MG63 (cell line): ENCODE measurements around the gene PGBD1. TPM values are rescaled to one million over a fixed set of nuclear protein-coding genes. Genes with fewer than 3 reads are reported as not detected.

ENCODE experiments used
- DNase-seq: peaks from one replicate; pipeline ENCODE4 v3.0.0-alpha.2; 2020
- H3K27me3 ChIP-seq: fragments of 250-450 bp; sonication (Bioruptor Pico); 2 replicates; pipeline ENCODE4 v1.5.1; 2020; ENCODE audit warnings: mild to moderate bottlenecking, moderate library complexity
- H3K36me3 ChIP-seq: fragments of 250-450 bp; sonication (Bioruptor Pico); 2 replicates; pipeline ENCODE4 v1.5.1; 2020; ENCODE audit warnings: mild to moderate bottlenecking, moderate library complexity
- H3K4me3 ChIP-seq: fragments of 250-450 bp; sonication (Bioruptor Pico); 2 replicates; pipeline ENCODE4 v1.5.1; 2020; ENCODE audit warnings: mild to moderate bottlenecking, moderate library complexity
- H3K9me3 ChIP-seq: fragments of 250-450 bp; sonication (Bioruptor Pico); 2 replicates; pipeline ENCODE4 v1.5.1; 2020; ENCODE audit warnings: mild to moderate bottlenecking, moderate library complexity
- total RNA-seq: library from RNA; depleted of rRNA; stranded (reverse); fragments of >200 nt; shearing (Covaris generic); gene quantifications from 2 replicates; pipeline ENCODE4 v1.2.3, GENCODE V29; 2014; ENCODE audit warnings: low replicate concordance; rRNA removed

The PGBD1 gene
- total RNA-seq: 4.6 and 9.3 TPM in 2 replicates

- Histone ChIP-seq H3K9me3 (0 out of 2 replicates have a peak, but pooled peaks cover 4% of the 10 kb centered on the region), H3K36me3 (peaks cover 11% of the 10 kb centered on the region), H3K4me3 (peak within 1 kb of the TSS; percentile 67), H3K27me3 (no peaks in the 10 kb centered on the region)
- peak; percentile 81 for DNase-seq
These were observed at the start of gene PGBD1 for GRCh38 chr6:28281288-28282064. PGBD1 (plus strand) TSS chr6:28281572; CDS start chr6:28283814, 2,242 bp downstream.

- Histone ChIP-seq H3K4me3 (no peak overlapping the region), H3K36me3 (peaks cover 27% of the 10 kb centered on the region), H3K27me3 (no peaks in the 10 kb centered on the region), H3K9me3 (no peaks in the 10 kb centered on the region)
- no peak for DNase-seq
These were observed 48.6 kb upstream of the PGBD1 start for GRCh38 chr6:28232785-28233184.

GRCh38 chr6:28235912-28236452, 45.4 kb upstream of the PGBD1 start:
- H3K9me3 ChIP-seq: no peaks in the 10 kb centered on the region

GRCh38 chr6:28239636-28240035, 41.7 kb upstream of the PGBD1 start:
- Histone ChIP-seq H3K36me3 (0 out of 2 replicates have a peak, but pooled peaks cover 2% of the 10 kb centered on the region), H3K9me3 (no peaks in the 10 kb centered on the region), H3K4me3 (no peak overlapping the region), H3K27me3 (no peaks in the 10 kb centered on the region)
- DNase-seq: no peak

More at GRCh38 chr6:28235912-28236452, 45.4 kb upstream of the PGBD1 start:
- Histone ChIP-seq H3K27me3 (no peaks in the 10 kb centered on the region), H3K4me3 (no peak overlapping the region), H3K36me3 (peaks cover 4% of the 10 kb centered on the region)
- DNase-seq: no peak

- 0 out of 2 replicates have a peak, but pooled peaks cover 2% of the 10 kb centered on the region for H3K36me3 ChIP-seq
- H3K4me3 ChIP-seq: no peak overlapping the region
- DNase-seq: no peak
- H3K27me3 ChIP-seq: no peaks in the 10 kb centered on the region
- H3K9me3 ChIP-seq: no peaks in the 10 kb centered on the region
These were observed 40.9 kb upstream of the PGBD1 start for GRCh38 chr6:28240471-28240870.

- no peak for DNase-seq
- H3K36me3 ChIP-seq: 0 out of 2 replicates have a peak, but pooled peaks cover 2% of the 10 kb centered on the region
- no peak overlapping the region for H3K4me3 ChIP-seq
- no peaks in the 10 kb centered on the region for H3K9me3 ChIP-seq
- H3K27me3 ChIP-seq: no peaks in the 10 kb centered on the region
These were observed 37.4 kb upstream of the PGBD1 start for GRCh38 chr6:28243946-28244345.

- Histone ChIP-seq H3K27me3 (no peaks in the 10 kb centered on the region), H3K36me3 (0 out of 2 replicates have a peak, but pooled peaks cover 4% of the 10 kb centered on the region), H3K9me3 (no peaks in the 10 kb centered on the region), H3K4me3 (no peak overlapping the region)
- DNase-seq: no peak
These were observed 36.0 kb upstream of the PGBD1 start for GRCh38 chr6:28245206-28245941.

- H3K27me3 ChIP-seq: no peaks in the 10 kb centered on the region
- 0 out of 2 replicates have a peak, but pooled peaks cover 4% of the 10 kb centered on the region for H3K36me3 ChIP-seq
- no peaks in the 10 kb centered on the region for H3K9me3 ChIP-seq
- DNase-seq: no peak
- H3K4me3 ChIP-seq: no peak overlapping the region
These were observed 32.5 kb upstream of the PGBD1 start for GRCh38 chr6:28248916-28249315.

- peak overlapping the region; percentile 79 for H3K4me3 ChIP-seq
- no peaks in the 10 kb centered on the region for H3K9me3 ChIP-seq
- H3K36me3 ChIP-seq: 0 out of 2 replicates have a peak, but pooled peaks cover 2% of the 10 kb centered on the region
- no peak for DNase-seq
- no peaks in the 10 kb centered on the region for H3K27me3 ChIP-seq
These were observed 30.6 kb upstream of the PGBD1 start for GRCh38 chr6:28250747-28251146.

- DNase-seq: no peak
- Histone ChIP-seq H3K27me3 (no peaks in the 10 kb centered on the region), H3K4me3 (peak overlapping the region; percentile 79), H3K9me3 (no peaks in the 10 kb centered on the region), H3K36me3 (0 out of 2 replicates have a peak, but pooled peaks cover 2% of the 10 kb centered on the region)
These were observed 29.7 kb upstream of the PGBD1 start for GRCh38 chr6:28251661-28252008.

GRCh38 chr6:28252009-28252975, 29.1 kb upstream of the PGBD1 start, which contains the start of gene ZKSCAN4:
ZKSCAN4 (minus strand) TSS chr6:28252269; CDS start chr6:28251980, 289 bp downstream.
- Histone ChIP-seq H3K9me3 (no peaks in the 10 kb centered on the region), H3K27me3 (no peaks in the 10 kb centered on the region), H3K4me3 (peak within 1 kb of the TSS; percentile 79), H3K36me3 (0 out of 2 replicates have a peak, but pooled peaks cover 2% of the 10 kb centered on the region)
- DNase-seq: peak; percentile 74

GRCh38 chr6:28254121-28254519, 27.3 kb upstream of the PGBD1 start:
- Histone ChIP-seq H3K36me3 (0 out of 2 replicates have a peak, but pooled peaks cover 2% of the 10 kb centered on the region), H3K9me3 (no peaks in the 10 kb centered on the region), H3K27me3 (no peaks in the 10 kb centered on the region), H3K4me3 (no peak overlapping the region)
- no peak for DNase-seq

GRCh38 chr6:28257042-28257441, 24.3 kb upstream of the PGBD1 start:
- DNase-seq: no peak
- H3K27me3 ChIP-seq: no peaks in the 10 kb centered on the region
- no peaks in the 10 kb centered on the region for H3K36me3 ChIP-seq
- H3K4me3 ChIP-seq: no peak overlapping the region
- no peaks in the 10 kb centered on the region for H3K9me3 ChIP-seq

- no peak within 1 kb of the TSS for H3K4me3 ChIP-seq
- H3K36me3 ChIP-seq: no peaks in the 10 kb centered on the region
- no peaks in the 10 kb centered on the region for H3K9me3 ChIP-seq
- DNase-seq: no peak
- H3K27me3 ChIP-seq: no peaks in the 10 kb centered on the region
These were observed 22.2 kb upstream of the PGBD1 start, which contains the start of gene NKAPL for GRCh38 chr6:28258877-28259777. NKAPL (plus strand) TSS chr6:28259297; CDS start chr6:28259372, 75 bp downstream.

GRCh38 chr6:28263922-28264321, 17.4 kb upstream of the PGBD1 start:
- DNase-seq: no peak
- no peaks in the 10 kb centered on the region for H3K36me3 ChIP-seq
- H3K4me3 ChIP-seq: no peak overlapping the region
- no peaks in the 10 kb centered on the region for H3K27me3 ChIP-seq
- no peaks in the 10 kb centered on the region for H3K9me3 ChIP-seq
